NCI-H226 (cell line): ENCODE data around the gene CFDP1.

Experiments used
- DNase-seq: peaks from one replicate; pipeline ENCODE4 v3.0.0-alpha.2; 2015

The CFDP1 gene

GRCh38 chr16:75248142-75248535, 185.2 kb downstream of the CFDP1 start:
- DNase-seq: no peak

DNA sequence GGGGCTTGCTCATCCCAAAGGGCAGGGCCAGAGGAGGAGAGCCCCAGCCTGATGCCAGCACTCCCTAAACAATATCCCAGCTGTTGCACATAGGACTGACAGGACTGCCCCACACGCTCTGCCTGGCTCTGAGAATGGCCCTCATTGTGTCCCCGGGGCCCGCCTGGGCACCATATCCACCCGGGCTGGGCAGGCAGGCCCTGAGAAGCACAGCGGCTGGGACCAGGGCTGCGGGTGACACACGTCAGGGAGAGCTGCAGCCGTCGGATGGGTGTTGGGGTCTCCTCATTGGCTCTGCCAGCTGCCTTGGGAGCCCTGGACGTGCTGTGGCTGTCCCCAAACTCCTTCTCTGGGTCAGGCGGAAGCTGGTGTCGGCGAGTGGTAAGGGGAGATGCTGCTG, 186.1 kb downstream of the CFDP1 start:
- DNase-seq: no peak

DNA sequence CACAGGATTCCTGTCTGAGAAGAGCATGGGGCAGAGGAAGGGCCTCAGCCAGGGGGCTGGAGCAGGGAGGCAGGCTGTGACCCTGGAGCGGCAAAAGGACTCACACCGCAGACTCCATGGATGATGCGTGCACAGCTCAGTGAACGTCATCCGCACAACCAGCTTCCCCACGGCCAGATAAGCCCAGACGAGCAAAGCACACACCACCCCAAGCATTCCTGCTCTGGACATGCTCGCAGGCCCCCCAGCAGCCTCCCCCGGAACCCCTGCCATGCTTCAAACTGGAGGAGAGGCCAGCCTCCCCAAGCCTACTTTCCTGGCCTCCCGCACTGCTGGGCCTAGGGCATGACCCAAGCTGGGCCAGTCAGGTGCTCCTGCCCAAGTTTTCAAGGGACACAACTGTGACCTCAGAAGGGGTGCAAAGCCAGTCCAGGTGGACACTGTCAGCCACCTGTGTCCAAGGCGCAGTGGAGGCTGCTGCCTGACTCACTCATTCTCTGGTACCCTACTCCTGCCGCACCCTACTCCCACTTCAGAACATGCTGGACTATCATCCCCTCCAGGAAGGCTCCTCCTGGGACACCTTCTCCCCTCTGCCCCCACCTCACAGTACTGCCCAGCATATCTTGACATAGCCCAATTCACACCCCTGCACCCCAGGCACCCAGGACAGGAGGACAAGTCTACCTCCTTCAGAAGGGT, 186.6 kb downstream of the CFDP1 start:
- DNase-seq: no peak

- DNase-seq: peak; percentile 99
These were observed 188.2 kb downstream of the CFDP1 start for GRCh38 chr16:75244844-75245758.

- DNase-seq: peak; percentile 67
These were observed 189.0 kb downstream of the CFDP1 start for GRCh38 chr16:75244225-75244809.
